ENCODE data around the gene CCR1. TPM values are rescaled to one million over a fixed set of nuclear protein-coding genes. Genes with fewer than 3 reads are reported as not detected.

Gene CCR1
- 47.4 TPM for total RNA-seq
- long read RNA-seq, transcript CCR1-201 (2 exons, 2,731 nt) = major isoform, 33 of 54 reads
- long read RNA-seq, partial matches to known transcripts = 0 of 54 reads
- long read RNA-seq, other reads (novel, unspliced or antisense) = 21 of 54 reads

GRCh38 chr3:46208167-46208704 lies at the start of gene CCR1:
Gene CCR1 (minus strand): TSS chr3:46208313. CDS start chr3:46204313, 4,000 bp downstream.
- Histone ChIP-seq H3K27ac (peak within 1 kb of the TSS; percentile 69), H3K4me3 (peak within 1 kb of the TSS; percentile 50)

GRCh38 chr3:46252980-46253379 lies 44.9 kb upstream of the CCR1 start:
- intact Hi-C loops (cut with DNase I) = no loop called here
- Histone ChIP-seq H3K9me3 (no peaks in the 10 kb centered on the region), H3K27me3 (ENCODE audit: low read depth) (no peaks in the 10 kb centered on the region), H3K36me3 (no peaks in the 10 kb centered on the region), H3K4me1 (no peaks in the 10 kb centered on the region), H3K4me3 (no peak overlapping the region), H3K27ac (no peak overlapping the region)
- no peak for ATAC-seq
- no peak for DNase-seq
- TF ChIP-seq CTCF (IDR thresholded peaks at IDR 0.05) = no peak

More at GRCh38 chr3:46208167-46208704, at the start of gene CCR1:
- Histone ChIP-seq H3K27me3 (ENCODE audit: low read depth) (no peaks in the 10 kb centered on the region), H3K4me1 (peaks cover 30% of the 10 kb centered on the region), H3K9me3 (no peaks in the 10 kb centered on the region), H3K36me3 (peaks cover 8% of the 10 kb centered on the region)
- peak; percentile 85 for DNase-seq
- ATAC-seq = peak; percentile 78 to 79
- intact Hi-C loops (cut with DNase I) = no loop called here
- TF ChIP-seq CTCF (IDR thresholded peaks at IDR 0.05) = peak; percentile 54

DNA sequence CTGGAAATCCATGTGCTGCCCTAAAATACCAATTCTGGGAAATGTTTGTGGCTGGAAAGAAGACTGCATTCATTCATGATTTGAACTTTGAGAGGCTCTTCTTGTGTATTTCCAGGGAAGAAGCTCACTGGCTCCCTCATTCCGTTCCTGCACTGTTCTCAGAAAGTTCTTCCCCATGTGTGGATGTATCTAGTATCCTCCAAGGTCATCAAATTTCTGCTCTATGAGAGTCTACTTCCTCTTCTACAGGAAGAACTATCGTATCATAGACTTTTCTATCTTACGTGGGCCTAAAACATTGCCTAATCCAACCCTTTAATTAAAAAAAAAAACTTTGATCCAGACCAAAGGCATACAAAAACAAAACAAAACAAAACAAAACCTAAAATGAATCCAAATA lies 37.0 kb upstream of the CCR1 start:
- no peak for TF ChIP-seq CTCF (IDR thresholded peaks at IDR 0.05)
- ATAC-seq (no peak), DNase-seq (no peak)
- Histone ChIP-seq H3K27me3 (ENCODE audit: low read depth) (no peaks in the 10 kb centered on the region), H3K4me1 (no peaks in the 10 kb centered on the region), H3K9me3 (no peaks in the 10 kb centered on the region), H3K4me3 (no peak overlapping the region), H3K27ac (no peak overlapping the region), H3K36me3 (no peaks in the 10 kb centered on the region)
- intact Hi-C loops (cut with DNase I) = no loop called here

DNA sequence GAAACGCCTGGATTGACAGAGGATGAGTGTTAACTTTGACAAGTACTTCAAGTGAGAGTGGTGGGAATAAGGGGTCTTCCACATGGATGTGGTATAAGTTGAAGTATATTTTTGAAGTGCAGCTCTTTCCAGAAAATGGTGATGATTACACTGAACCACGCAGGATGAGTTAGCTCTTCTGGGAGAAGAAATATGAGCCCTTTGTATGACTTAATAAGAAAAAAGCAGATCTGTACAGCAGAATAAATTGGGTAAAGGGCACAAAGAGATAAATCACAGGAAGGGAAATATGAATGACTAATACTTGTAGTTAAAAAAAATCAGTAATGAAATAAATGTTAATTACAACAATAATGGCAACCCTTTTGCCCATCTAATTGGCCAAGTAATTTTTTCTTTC lies 35.4 kb upstream of the CCR1 start:
- no peak overlapping the region for H3K27ac ChIP-seq
- H3K36me3 ChIP-seq = no peaks in the 10 kb centered on the region
- no peak for DNase-seq
- no peaks in the 10 kb centered on the region for H3K9me3 ChIP-seq
- TF ChIP-seq CTCF (IDR thresholded peaks at IDR 0.05) = no peak
- H3K27me3 ChIP-seq (ENCODE audit: low read depth) = no peaks in the 10 kb centered on the region
- ATAC-seq = no peak
- intact Hi-C loops (cut with DNase I) = no loop called here
- H3K4me3 ChIP-seq = no peak overlapping the region
- no peaks in the 10 kb centered on the region for H3K4me1 ChIP-seq

- no peak for ATAC-seq
- Histone ChIP-seq H3K4me1 (no peaks in the 10 kb centered on the region), H3K27ac (no peak within 1 kb of the TSS), H3K9me3 (no peaks in the 10 kb centered on the region), H3K4me3 (no peak within 1 kb of the TSS), H3K36me3 (no peaks in the 10 kb centered on the region), H3K27me3 (ENCODE audit: low read depth) (no peaks in the 10 kb centered on the region)
- intact Hi-C loops (cut with DNase I) = no loop called here
- no peak for TF ChIP-seq CTCF (IDR thresholded peaks at IDR 0.05)
- no peak for DNase-seq
Measured at GRCh38 chr3:46242120-46242519, 34.0 kb upstream of the CCR1 start, which contains the start of gene CCR3. Gene CCR3 (plus strand): TSS chr3:46242460. CDS start chr3:46265159, 22,699 bp downstream.

Measured in lower lobe of right lung (tissue), 2 donors.